ENCODE results near the gene C4BPA.

The C4BPA gene

DNA sequence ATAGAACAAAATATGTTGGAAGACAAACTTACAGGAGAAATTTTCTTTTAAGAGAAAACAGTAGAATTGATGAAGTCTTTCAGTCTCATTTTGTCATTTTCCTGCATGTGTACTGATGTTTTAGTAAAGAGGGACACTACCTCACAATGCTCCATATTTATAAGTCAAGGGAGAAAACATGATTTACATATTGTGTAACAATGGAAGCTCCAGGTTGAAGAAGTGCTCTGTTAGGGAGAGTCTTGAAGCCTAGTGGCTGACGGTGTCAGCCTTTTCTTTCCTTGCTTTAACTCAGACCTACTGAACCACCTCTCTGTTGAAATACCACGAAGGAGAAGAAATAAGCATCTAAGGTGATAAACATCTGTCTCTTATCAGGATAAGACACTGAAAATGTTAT is 75.0 kb downstream of the C4BPA start:
- ChIA-PET POLR2A (no interaction called here), CTCF (no interaction called here)
- no peak for DNase-seq (ENCODE audit: extremely low spot score)
- TF ChIP-seq LEF1 (IDR thresholded peaks at IDR 0.05; ENCODE audit: borderline replicate concordance) (no peak), L3MBTL2 (conservative IDR thresholded peaks at IDR 0.05) (no peak), NFRKB (IDR thresholded peaks at IDR 0.05) (no peak), FOXM1 (IDR thresholded peaks at IDR 0.05; ENCODE audit: borderline replicate concordance) (no peak), SP1 (IDR thresholded peaks at IDR 0.05) (no peak), TARDBP (IDR thresholded peaks at IDR 0.05) (no peak), SUZ12 (IDR thresholded peaks at IDR 0.05) (no peak), ZNF384 (IDR thresholded peaks at IDR 0.05) (no peak), BHLHE40 (IDR thresholded peaks at IDR 0.05; ENCODE audit: borderline replicate concordance) (no peak), FOXK2 (IDR thresholded peaks at IDR 0.05) (no peak)
- TF ChIP-seq, protein P1, sequence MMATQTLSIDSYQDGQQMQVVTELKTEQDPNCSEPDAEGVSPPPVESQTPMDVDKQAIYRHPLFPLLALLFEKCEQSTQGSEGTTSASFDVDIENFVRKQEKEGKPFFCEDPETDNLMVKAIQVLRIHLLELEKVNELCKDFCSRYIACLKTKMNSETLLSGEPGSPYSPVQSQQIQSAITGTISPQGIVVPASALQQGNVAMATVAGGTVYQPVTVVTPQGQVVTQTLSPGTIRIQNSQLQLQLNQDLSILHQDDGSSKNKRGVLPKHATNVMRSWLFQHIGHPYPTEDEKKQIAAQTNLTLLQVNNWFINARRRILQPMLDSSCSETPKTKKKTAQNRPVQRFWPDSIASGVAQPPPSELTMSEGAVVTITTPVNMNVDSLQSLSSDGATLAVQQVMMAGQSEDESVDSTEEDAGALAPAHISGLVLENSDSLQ (IDR thresholded peaks at IDR 0.05), result no peak

DNA sequence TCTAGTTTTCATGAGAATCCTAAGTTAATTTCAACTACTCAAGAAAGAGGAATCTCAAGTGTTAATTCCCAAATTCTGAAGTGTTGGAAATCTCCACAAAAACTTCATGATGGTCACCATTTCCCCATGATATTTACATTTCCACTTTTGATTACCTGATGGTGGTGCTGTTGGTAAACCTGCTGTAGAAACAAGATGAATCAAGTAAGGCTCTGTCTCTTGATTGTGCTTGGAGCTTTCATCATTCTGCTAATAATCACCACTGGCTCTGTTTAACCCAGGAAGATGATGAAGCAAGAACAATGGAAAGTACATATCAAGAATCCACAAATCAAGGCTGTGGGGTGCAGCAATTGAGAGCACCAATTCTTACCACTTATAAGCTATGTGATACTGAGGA is 77.8 kb downstream of the C4BPA start:
- POLR2A ChIA-PET, result no interaction called here
- no peak for TF ChIP-seq FOXK2 (IDR thresholded peaks at IDR 0.05)
- TF ChIP-seq FOXM1 (IDR thresholded peaks at IDR 0.05; ENCODE audit: borderline replicate concordance), result no peak
- TF ChIP-seq, protein P1 (IDR thresholded peaks at IDR 0.05), result no peak
- TF ChIP-seq HDGF (IDR thresholded peaks at IDR 0.05; ENCODE audit: borderline replicate concordance), result no peak
- TF ChIP-seq ELF4 (IDR thresholded peaks at IDR 0.05), result no peak
- TF ChIP-seq L3MBTL2 (conservative IDR thresholded peaks at IDR 0.05), result no peak
- no peak for TF ChIP-seq ARNT (IDR thresholded peaks at IDR 0.05)
- TF ChIP-seq FOXA1 (IDR thresholded peaks at IDR 0.05), result no peak
- CTCF ChIA-PET, result no interaction called here
- no peak for DNase-seq (ENCODE audit: extremely low spot score)

DNA sequence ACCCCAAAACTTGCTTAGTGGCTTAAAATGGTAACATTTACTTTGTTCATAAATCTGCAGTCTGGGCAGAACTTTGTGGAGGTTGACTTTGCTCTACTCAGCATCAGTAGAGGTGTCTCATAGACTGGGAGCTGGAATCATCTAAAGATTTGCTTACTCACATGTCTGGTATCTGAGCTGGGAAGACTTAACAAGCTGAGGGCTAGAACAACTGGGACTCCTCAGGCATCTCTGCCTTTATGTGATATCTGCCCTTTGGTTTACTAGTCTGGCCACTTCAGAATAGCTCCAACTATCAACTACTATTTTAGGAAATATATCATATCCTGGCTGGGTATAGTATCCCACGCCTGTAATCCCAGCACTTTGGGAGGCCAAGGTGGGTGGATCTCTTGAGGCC is 82.5 kb downstream of the C4BPA start:
- DNase-seq (ENCODE audit: extremely low spot score), result no peak
- no peak for TF ChIP-seq HDGF (IDR thresholded peaks at IDR 0.05; ENCODE audit: borderline replicate concordance)
- no peak for TF ChIP-seq FOXK2 (IDR thresholded peaks at IDR 0.05)
- TF ChIP-seq L3MBTL2 (conservative IDR thresholded peaks at IDR 0.05), result no peak
- TF ChIP-seq LEF1 (IDR thresholded peaks at IDR 0.05; ENCODE audit: borderline replicate concordance), result no peak
- no peak for TF ChIP-seq NFRKB (IDR thresholded peaks at IDR 0.05)
- no peak for TF ChIP-seq CTBP1 (IDR thresholded peaks at IDR 0.05; ENCODE audit: borderline replicate concordance)
- TF ChIP-seq ZNF384 (IDR thresholded peaks at IDR 0.05), result no peak
- no peak for TF ChIP-seq BHLHE40 (IDR thresholded peaks at IDR 0.05; ENCODE audit: borderline replicate concordance)
- TF ChIP-seq, protein P1 (IDR thresholded peaks at IDR 0.05), result no peak
- no peak for TF ChIP-seq ARNT (IDR thresholded peaks at IDR 0.05)
- no peak for TF ChIP-seq ELF4 (IDR thresholded peaks at IDR 0.05)
- no peak for TF ChIP-seq SP1 (IDR thresholded peaks at IDR 0.05)
- no peak for TF ChIP-seq FOXM1 (IDR thresholded peaks at IDR 0.05; ENCODE audit: borderline replicate concordance)
- no peak for TF ChIP-seq FOXA1 (IDR thresholded peaks at IDR 0.05)
- TF ChIP-seq TARDBP (IDR thresholded peaks at IDR 0.05), result no peak
- no peak for TF ChIP-seq SUZ12 (IDR thresholded peaks at IDR 0.05)
- POLR2A ChIA-PET, result no interaction called here
- CTCF ChIA-PET, result no interaction called here

DNA sequence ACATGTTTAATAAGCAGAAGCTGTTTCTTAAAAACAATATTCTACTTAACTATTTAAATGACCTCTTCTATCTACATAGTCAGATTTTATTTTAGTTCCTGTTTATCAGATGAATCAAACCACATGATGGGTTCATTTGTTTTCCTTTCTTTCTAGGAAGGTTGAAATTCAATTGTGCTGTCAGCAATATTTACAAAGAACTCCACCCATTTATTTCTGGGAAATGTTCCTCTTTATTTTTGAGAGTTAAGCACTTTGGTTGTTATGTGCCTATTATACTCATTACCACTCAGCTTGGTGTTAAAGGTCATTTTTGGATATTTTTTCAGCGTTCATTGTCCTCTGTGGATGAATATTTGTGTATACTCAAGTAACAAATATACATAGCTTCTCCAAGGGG is 84.9 kb downstream of the C4BPA start:
- DNase-seq (ENCODE audit: extremely low spot score), result no peak
- POLR2A ChIA-PET, result no interaction called here
- CTCF ChIA-PET, result no interaction called here
- TF ChIP-seq ZNF384 (IDR thresholded peaks at IDR 0.05), result no peak
- no peak for TF ChIP-seq LEF1 (IDR thresholded peaks at IDR 0.05; ENCODE audit: borderline replicate concordance)
- TF ChIP-seq FOXK2 (IDR thresholded peaks at IDR 0.05), result no peak
- no peak for TF ChIP-seq SP1 (IDR thresholded peaks at IDR 0.05)
- no peak for TF ChIP-seq ELF4 (IDR thresholded peaks at IDR 0.05)
- TF ChIP-seq HDGF (IDR thresholded peaks at IDR 0.05; ENCODE audit: borderline replicate concordance), result no peak
- TF ChIP-seq SUZ12 (IDR thresholded peaks at IDR 0.05), result no peak
- TF ChIP-seq, protein P1 (IDR thresholded peaks at IDR 0.05), result no peak
- TF ChIP-seq L3MBTL2 (conservative IDR thresholded peaks at IDR 0.05), result no peak
- no peak for TF ChIP-seq FOXM1 (IDR thresholded peaks at IDR 0.05; ENCODE audit: borderline replicate concordance)
- TF ChIP-seq CTBP1 (IDR thresholded peaks at IDR 0.05; ENCODE audit: borderline replicate concordance), result no peak
- TF ChIP-seq TARDBP (IDR thresholded peaks at IDR 0.05), result no peak
- no peak for TF ChIP-seq ARNT (IDR thresholded peaks at IDR 0.05)
- no peak for TF ChIP-seq FOXA1 (IDR thresholded peaks at IDR 0.05)
- no peak for TF ChIP-seq BHLHE40 (IDR thresholded peaks at IDR 0.05; ENCODE audit: borderline replicate concordance)
- no peak for TF ChIP-seq NFRKB (IDR thresholded peaks at IDR 0.05)

DNA sequence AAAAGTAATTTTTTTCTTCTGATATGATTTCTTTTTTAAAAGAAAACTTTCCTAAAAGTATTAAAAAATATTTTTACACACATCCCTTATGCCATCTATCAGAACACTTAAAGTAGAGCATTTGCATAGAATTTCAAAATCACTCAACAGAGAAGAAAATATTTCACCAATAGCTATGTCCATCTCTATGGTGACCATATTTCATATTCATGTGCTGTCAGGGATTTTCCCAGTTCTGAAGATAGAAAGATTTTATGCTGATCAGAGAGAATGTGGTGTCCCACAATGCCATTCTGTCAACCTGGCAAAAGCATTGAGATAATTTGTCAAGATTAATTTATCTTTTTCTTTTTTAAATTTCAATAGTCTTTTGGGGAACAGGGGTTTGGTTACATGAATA is 87.0 kb downstream of the C4BPA start:
- POLR2A ChIA-PET, result no interaction called here
- TF ChIP-seq, protein P1 (IDR thresholded peaks at IDR 0.05), result no peak
- TF ChIP-seq SP1 (IDR thresholded peaks at IDR 0.05), result no peak
- no peak for TF ChIP-seq ELF4 (IDR thresholded peaks at IDR 0.05)
- TF ChIP-seq ARNT (IDR thresholded peaks at IDR 0.05), result no peak
- CTCF ChIA-PET, result no interaction called here
- no peak for DNase-seq (ENCODE audit: extremely low spot score)

DNA sequence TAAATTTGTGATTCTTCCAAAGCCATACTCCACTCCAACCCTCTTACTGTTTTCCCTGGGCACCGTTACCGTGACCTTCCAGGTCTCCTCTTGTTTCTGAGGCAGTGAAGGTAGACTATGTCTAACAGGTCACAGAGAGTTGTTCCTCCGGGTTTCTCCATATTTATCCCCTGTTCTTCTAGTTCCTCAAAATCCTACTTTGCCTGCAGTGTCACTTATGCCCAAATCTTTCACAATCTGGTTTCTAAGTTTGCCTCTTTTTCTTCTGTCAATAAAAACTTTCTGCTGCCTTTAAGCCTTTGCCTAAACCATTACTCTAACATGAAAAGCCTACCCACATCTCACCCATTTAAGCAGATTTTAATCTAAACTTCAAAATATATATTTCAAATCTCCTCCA is 87.7 kb downstream of the C4BPA start:
- DNase-seq (ENCODE audit: extremely low spot score), result no peak
- POLR2A ChIA-PET, result no interaction called here
- no peak for TF ChIP-seq SP1 (IDR thresholded peaks at IDR 0.05)
- TF ChIP-seq HDGF (IDR thresholded peaks at IDR 0.05; ENCODE audit: borderline replicate concordance), result no peak
- TF ChIP-seq L3MBTL2 (conservative IDR thresholded peaks at IDR 0.05), result no peak
- no peak for TF ChIP-seq BHLHE40 (IDR thresholded peaks at IDR 0.05; ENCODE audit: borderline replicate concordance)
- TF ChIP-seq LEF1 (IDR thresholded peaks at IDR 0.05; ENCODE audit: borderline replicate concordance), result no peak
- TF ChIP-seq, protein P1 (IDR thresholded peaks at IDR 0.05), result no peak
- no peak for TF ChIP-seq ZNF384 (IDR thresholded peaks at IDR 0.05)
- no peak for TF ChIP-seq NFRKB (IDR thresholded peaks at IDR 0.05)
- TF ChIP-seq ARNT (IDR thresholded peaks at IDR 0.05), result no peak
- no peak for TF ChIP-seq CTBP1 (IDR thresholded peaks at IDR 0.05; ENCODE audit: borderline replicate concordance)
- no peak for TF ChIP-seq TARDBP (IDR thresholded peaks at IDR 0.05)
- TF ChIP-seq FOXA1 (IDR thresholded peaks at IDR 0.05), result no peak
- no peak for TF ChIP-seq SUZ12 (IDR thresholded peaks at IDR 0.05)
- TF ChIP-seq FOXK2 (IDR thresholded peaks at IDR 0.05), result no peak
- no peak for TF ChIP-seq ELF4 (IDR thresholded peaks at IDR 0.05)
- TF ChIP-seq FOXM1 (IDR thresholded peaks at IDR 0.05; ENCODE audit: borderline replicate concordance), result no peak
- CTCF ChIA-PET, result no interaction called here
